ENCODE measurements around the gene CACNA1C. TPM values are rescaled to one million over a fixed set of nuclear protein-coding genes. Genes with fewer than 3 reads are reported as not detected.
A peak's percentile ranks its signal among the peaks of the same experiment; 100 is the strongest.
"Not testable (repeated sequence)": the region's sequence is repeated elsewhere in the genome, so short reads cannot be mapped to it uniquely, and the experiment has no call there.

Gene CACNA1C
- total and polyA plus RNA-seq, 5 donors from 2014 or later = 0.02 to 0.14 (median 0.10) TPM

GRCh38 chr12:2684026-2684325 is 631.2 kb downstream of the CACNA1C start:
- Mint-ChIP-seq H3K4me1 (peaks cover 7 to 19% (median 9%) of the 10 kb centered on the region in 4 donors), H3K27ac (peak overlapping the region in 1 of 3 donors; percentile 29)
- not testable (repeated sequence) for H3K36me3 ChIP-seq (ENCODE audit: control insufficient read depth, insufficient read depth, low read length); H3K9me3 Mint-ChIP-seq; DNase-seq; H3K4me3 ChIP-seq (ENCODE audit: low read depth, low read length); H3K27me3 ChIP-seq (ENCODE audit: control insufficient read depth, insufficient read depth, low read length); H3K4me3 Mint-ChIP-seq; H3K27me3 Mint-ChIP-seq; H3K36me3 Mint-ChIP-seq; H3K4me1 ChIP-seq (ENCODE audit: control insufficient read depth, insufficient read depth, low read length, poor library complexity, severe bottlenecking); ATAC-seq (ENCODE audit: low read depth in 2 of 2); H3K9me3 ChIP-seq (ENCODE audit: control insufficient read depth in 2 of 2, low read length in 2 of 2); H3K27ac ChIP-seq (ENCODE audit: insufficient read depth, low read length, poor library complexity, severe bottlenecking)

- not testable (repeated sequence) for H3K27ac Mint-ChIP-seq; H3K27me3 ChIP-seq (ENCODE audit: control insufficient read depth, insufficient read depth, low read length); H3K9me3 ChIP-seq (ENCODE audit: control insufficient read depth in 2 of 2, low read length in 2 of 2); DNase-seq; H3K27me3 Mint-ChIP-seq; H3K36me3 Mint-ChIP-seq; H3K27ac ChIP-seq (ENCODE audit: insufficient read depth, low read length, poor library complexity, severe bottlenecking); H3K9me3 Mint-ChIP-seq; H3K4me3 Mint-ChIP-seq; H3K4me3 ChIP-seq (ENCODE audit: low read depth, low read length); ATAC-seq (ENCODE audit: low read depth in 2 of 2); H3K36me3 ChIP-seq (ENCODE audit: control insufficient read depth, insufficient read depth, low read length)
- H3K4me1 Mint-ChIP-seq = peaks cover 7 to 37% (median 20%) of the 10 kb centered on the region in 4 donors
- H3K4me1 ChIP-seq (ENCODE audit: control insufficient read depth, insufficient read depth, low read length, poor library complexity, severe bottlenecking) = peaks cover 11% of the 10 kb centered on the region
Measured at GRCh38 chr12:2685620-2686279, 633.0 kb downstream of the CACNA1C start.

DNA sequence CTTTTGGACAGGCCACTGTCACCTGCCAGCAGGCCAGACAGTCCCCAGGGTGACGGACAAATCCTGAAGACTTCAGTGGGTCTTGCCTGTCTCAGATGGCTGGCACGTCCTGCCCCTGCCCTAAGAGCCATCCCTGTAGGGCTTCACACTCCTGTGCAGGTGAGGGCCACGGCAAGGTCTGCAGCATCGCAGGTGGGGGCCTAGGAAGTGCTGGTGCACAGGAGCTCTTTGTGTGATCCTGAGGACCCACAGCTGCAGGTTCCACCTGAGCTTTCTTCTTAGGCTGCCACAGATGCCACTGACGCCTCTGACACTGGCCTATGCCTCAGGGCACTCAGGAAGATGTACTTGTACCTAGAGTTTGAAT is 633.5 kb downstream of the CACNA1C start:
- Histone ChIP-seq H3K27ac (ENCODE audit: insufficient read depth, low read length, poor library complexity, severe bottlenecking) (no peak overlapping the region), H3K27me3 (ENCODE audit: control insufficient read depth, insufficient read depth, low read length) (no peaks in the 10 kb centered on the region), H3K36me3 (ENCODE audit: control insufficient read depth, insufficient read depth, low read length) (no peaks in the 10 kb centered on the region), H3K9me3 (ENCODE audit: control insufficient read depth in 2 of 2, low read length in 2 of 2) (no peaks in the 10 kb centered on the region), H3K4me1 (ENCODE audit: control insufficient read depth, insufficient read depth, low read length, poor library complexity, severe bottlenecking) (peaks cover 15% of the 10 kb centered on the region), H3K4me3 (ENCODE audit: low read depth, low read length) (no peak overlapping the region)
- H3K4me3 Mint-ChIP-seq = no peak overlapping the region
- no peaks in the 10 kb centered on the region for H3K36me3 Mint-ChIP-seq
- peaks cover 0 to 4% (median 1%) of the 10 kb centered on the region in 7 donors for H3K9me3 Mint-ChIP-seq
- peaks cover 7% of the 10 kb centered on the region for H3K27me3 Mint-ChIP-seq
- no peak for ATAC-seq (ENCODE audit: low read depth in 2 of 2)
- peaks cover 7 to 39% (median 22%) of the 10 kb centered on the region in 4 donors for H3K4me1 Mint-ChIP-seq
- DNase-seq = no peak
- H3K27ac Mint-ChIP-seq = peak overlapping the region in 1 of 3 donors; percentile 26

- no peaks in the 10 kb centered on the region for H3K9me3 ChIP-seq (ENCODE audit: control insufficient read depth in 2 of 2, low read length in 2 of 2)
- Mint-ChIP-seq H3K36me3 (no peaks in the 10 kb centered on the region), H3K4me1 (peaks cover 12 to 43% (median 24%) of the 10 kb centered on the region in 4 donors), H3K9me3 (peaks cover 0 to 4% (median 1%) of the 10 kb centered on the region in 7 donors), H3K4me3 (no peak overlapping the region), H3K27ac (no peak overlapping the region), H3K27me3 (peaks cover 8% of the 10 kb centered on the region)
- no peak overlapping the region for H3K4me3 ChIP-seq (ENCODE audit: low read depth, low read length)
- H3K36me3 ChIP-seq (ENCODE audit: control insufficient read depth, insufficient read depth, low read length) = no peaks in the 10 kb centered on the region
- DNase-seq = no peak
- H3K27ac ChIP-seq (ENCODE audit: insufficient read depth, low read length, poor library complexity, severe bottlenecking) = no peak overlapping the region
- H3K4me1 ChIP-seq (ENCODE audit: control insufficient read depth, insufficient read depth, low read length, poor library complexity, severe bottlenecking) = peaks cover 21% of the 10 kb centered on the region
- no peak for ATAC-seq (ENCODE audit: low read depth in 2 of 2)
- H3K27me3 ChIP-seq (ENCODE audit: control insufficient read depth, insufficient read depth, low read length) = no peaks in the 10 kb centered on the region
Measured at GRCh38 chr12:2687058-2687457, 634.3 kb downstream of the CACNA1C start.

DNA sequence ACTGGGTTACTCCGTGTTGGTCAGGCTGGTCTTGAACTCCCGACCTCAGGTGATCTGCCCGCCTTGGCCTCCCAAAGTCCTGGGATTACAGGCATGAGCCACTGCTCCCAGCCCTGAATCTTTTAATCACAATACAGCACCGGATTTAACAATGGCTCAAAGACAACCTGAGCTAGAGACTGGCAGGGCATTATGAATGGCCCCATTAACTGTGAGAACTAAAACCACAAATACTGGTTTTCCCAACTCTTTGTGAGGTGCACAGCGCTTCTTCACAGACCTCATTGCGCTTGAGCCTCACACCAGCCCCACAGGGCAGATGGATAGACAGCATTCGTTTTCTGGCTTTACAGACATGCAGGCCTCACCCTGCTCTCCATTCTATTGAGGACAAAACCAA is 634.9 kb downstream of the CACNA1C start:
- peak overlapping the region in 2 of 4 donors; percentile 21 to 81 for H3K4me3 Mint-ChIP-seq
- peaks cover 8% of the 10 kb centered on the region for H3K27me3 Mint-ChIP-seq
- ATAC-seq (ENCODE audit: low read depth in 2 of 2) = no peak
- H3K27ac Mint-ChIP-seq = no peak overlapping the region
- Histone ChIP-seq H3K36me3 (ENCODE audit: control insufficient read depth, insufficient read depth, low read length) (no peaks in the 10 kb centered on the region), H3K9me3 (ENCODE audit: control insufficient read depth in 2 of 2, low read length in 2 of 2) (no peaks in the 10 kb centered on the region), H3K4me3 (ENCODE audit: low read depth, low read length) (no peak overlapping the region), H3K27me3 (ENCODE audit: control insufficient read depth, insufficient read depth, low read length) (no peaks in the 10 kb centered on the region), H3K27ac (ENCODE audit: insufficient read depth, low read length, poor library complexity, severe bottlenecking) (no peak overlapping the region), H3K4me1 (ENCODE audit: control insufficient read depth, insufficient read depth, low read length, poor library complexity, severe bottlenecking) (peaks cover 28% of the 10 kb centered on the region)
- H3K9me3 Mint-ChIP-seq = peaks cover 0 to 2% (median under 1%) of the 10 kb centered on the region in 7 donors
- DNase-seq = no peak
- no peaks in the 10 kb centered on the region for H3K36me3 Mint-ChIP-seq
- peaks cover 15 to 44% (median 26%) of the 10 kb centered on the region in 4 donors for H3K4me1 Mint-ChIP-seq

DNA sequence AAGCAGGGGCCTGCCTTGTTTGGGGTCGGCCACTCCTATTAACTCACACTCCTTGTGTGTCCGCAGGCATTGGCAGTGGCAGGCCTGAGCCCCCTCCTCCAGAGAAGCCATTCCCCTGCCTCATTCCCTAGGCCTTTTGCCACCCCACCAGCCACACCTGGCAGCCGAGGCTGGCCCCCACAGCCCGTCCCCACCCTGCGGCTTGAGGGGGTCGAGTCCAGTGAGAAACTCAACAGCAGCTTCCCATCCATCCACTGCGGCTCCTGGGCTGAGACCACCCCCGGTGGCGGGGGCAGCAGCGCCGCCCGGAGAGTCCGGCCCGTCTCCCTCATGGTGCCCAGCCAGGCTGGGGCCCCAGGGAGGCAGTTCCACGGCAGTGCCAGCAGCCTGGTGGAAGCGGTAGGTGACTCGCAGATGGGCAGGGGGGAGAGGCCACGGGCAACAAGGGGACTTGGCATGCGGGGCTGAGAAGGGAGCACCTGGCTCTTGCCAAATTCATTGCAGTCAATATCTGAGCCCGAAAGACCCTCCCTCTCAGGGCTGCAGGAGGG is 635.7 kb downstream of the CACNA1C start:
- H3K27me3 ChIP-seq (ENCODE audit: control insufficient read depth, insufficient read depth, low read length) = no peaks in the 10 kb centered on the region
- no peak overlapping the region for H3K27ac ChIP-seq (ENCODE audit: insufficient read depth, low read length, poor library complexity, severe bottlenecking)
- H3K36me3 ChIP-seq (ENCODE audit: control insufficient read depth, insufficient read depth, low read length) = no peaks in the 10 kb centered on the region
- H3K36me3 Mint-ChIP-seq = no peaks in the 10 kb centered on the region
- H3K9me3 Mint-ChIP-seq = no peaks in the 10 kb centered on the region
- H3K4me3 Mint-ChIP-seq = peak overlapping the region in 1 of 4 donors; percentile 92
- H3K27ac Mint-ChIP-seq = peak overlapping the region in 1 of 3 donors; percentile 57
- H3K4me3 ChIP-seq (ENCODE audit: low read depth, low read length) = no peak overlapping the region
- DNase-seq (no peak), ATAC-seq (ENCODE audit: low read depth in 2 of 2) (no peak)
- H3K27me3 Mint-ChIP-seq = peaks cover 5% of the 10 kb centered on the region
- H3K4me1 Mint-ChIP-seq = peaks cover 10 to 48% (median 22%) of the 10 kb centered on the region in 4 donors
- H3K9me3 ChIP-seq (ENCODE audit: control insufficient read depth in 2 of 2, low read length in 2 of 2) = no peaks in the 10 kb centered on the region
- peaks cover 33% of the 10 kb centered on the region for H3K4me1 ChIP-seq (ENCODE audit: control insufficient read depth, insufficient read depth, low read length, poor library complexity, severe bottlenecking)

DNA sequence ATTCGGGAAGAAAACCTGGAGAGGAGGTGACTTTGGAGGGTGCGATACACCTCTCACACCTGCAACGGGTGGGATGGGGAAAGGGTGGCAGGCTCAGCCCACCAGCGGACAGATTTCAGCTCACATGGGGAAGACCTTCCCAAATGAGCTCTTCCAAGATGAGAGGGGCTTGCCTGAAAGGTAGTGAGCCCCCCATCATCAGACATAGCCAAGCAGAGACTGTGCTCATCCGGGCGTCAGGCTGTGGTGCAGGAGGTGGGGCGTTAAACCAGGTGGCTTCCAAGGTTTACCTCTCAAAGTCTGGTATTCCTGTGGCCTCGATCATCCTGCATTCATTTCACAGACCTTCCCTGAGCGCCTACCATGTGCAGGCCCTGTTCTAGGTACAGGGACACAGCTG is 636.6 kb downstream of the CACNA1C start:
- H3K9me3 ChIP-seq (ENCODE audit: control insufficient read depth in 2 of 2, low read length in 2 of 2) = no peaks in the 10 kb centered on the region
- H3K4me1 ChIP-seq (ENCODE audit: control insufficient read depth, insufficient read depth, low read length, poor library complexity, severe bottlenecking) = peaks cover 33% of the 10 kb centered on the region
- no peak overlapping the region for H3K27ac ChIP-seq (ENCODE audit: insufficient read depth, low read length, poor library complexity, severe bottlenecking)
- Mint-ChIP-seq H3K4me1 (peaks cover 10 to 48% (median 25%) of the 10 kb centered on the region in 4 donors), H3K36me3 (no peaks in the 10 kb centered on the region), H3K9me3 (no peaks in the 10 kb centered on the region), H3K4me3 (peak overlapping the region; percentile 89 to 97 (median 92)), H3K27ac (peak overlapping the region; percentile 57 to 92 (median 74)), H3K27me3 (peaks cover 5% of the 10 kb centered on the region)
- no peak overlapping the region for H3K4me3 ChIP-seq (ENCODE audit: low read depth, low read length)
- peaks cover 4% of the 10 kb centered on the region for H3K27me3 ChIP-seq (ENCODE audit: control insufficient read depth, insufficient read depth, low read length)
- DNase-seq = no peak
- H3K36me3 ChIP-seq (ENCODE audit: control insufficient read depth, insufficient read depth, low read length) = no peaks in the 10 kb centered on the region
- ATAC-seq (ENCODE audit: low read depth in 2 of 2) = no peak

DNA sequence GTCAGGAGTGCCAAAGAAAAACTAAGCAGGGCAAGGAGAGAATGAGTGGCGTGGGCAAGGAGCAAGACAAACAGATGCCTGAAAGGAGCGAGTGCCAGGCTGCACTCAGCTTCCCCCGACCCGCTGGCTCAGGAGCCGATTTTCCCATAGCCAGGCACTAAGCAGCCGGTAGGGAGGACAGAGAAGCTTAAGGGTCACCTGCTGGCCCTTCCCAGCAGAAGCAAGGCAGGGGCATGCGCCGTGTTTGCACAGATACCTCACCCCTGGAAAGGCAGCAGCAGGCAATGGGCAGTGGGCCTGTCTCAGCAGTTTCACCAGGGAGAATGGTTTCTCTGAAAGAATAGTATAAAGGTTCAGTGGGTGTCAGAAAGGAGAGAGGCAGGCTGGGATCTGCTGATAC is 637.1 kb downstream of the CACNA1C start:
- DNase-seq = no peak

More for the DNA sequence above, 637.1 kb downstream of the CACNA1C start:
- peaks cover 10 to 48% (median 25%) of the 10 kb centered on the region in 4 donors for H3K4me1 Mint-ChIP-seq
- no peak overlapping the region for H3K27ac ChIP-seq (ENCODE audit: insufficient read depth, low read length, poor library complexity, severe bottlenecking)
- H3K27me3 Mint-ChIP-seq = peaks cover 5% of the 10 kb centered on the region
- peaks cover 4% of the 10 kb centered on the region for H3K27me3 ChIP-seq (ENCODE audit: control insufficient read depth, insufficient read depth, low read length)
- peak overlapping the region; percentile 89 to 97 (median 92) for H3K4me3 Mint-ChIP-seq
- ATAC-seq (ENCODE audit: low read depth in 2 of 2) = no peak
- no peaks in the 10 kb centered on the region for H3K9me3 ChIP-seq (ENCODE audit: control insufficient read depth in 2 of 2, low read length in 2 of 2)
- H3K36me3 ChIP-seq (ENCODE audit: control insufficient read depth, insufficient read depth, low read length) = no peaks in the 10 kb centered on the region
- H3K4me3 ChIP-seq (ENCODE audit: low read depth, low read length) = no peak overlapping the region
- peaks cover 33% of the 10 kb centered on the region for H3K4me1 ChIP-seq (ENCODE audit: control insufficient read depth, insufficient read depth, low read length, poor library complexity, severe bottlenecking)
- no peaks in the 10 kb centered on the region for H3K9me3 Mint-ChIP-seq
- H3K36me3 Mint-ChIP-seq = no peaks in the 10 kb centered on the region
- H3K27ac Mint-ChIP-seq = peak overlapping the region; percentile 11 to 92 (median 92)
